HG03457 (cell line): ENCODE data around the gene ZNF319.

ENCODE experiments used
- ATAC-seq: cut with Tn5 transposase; IDR thresholded peaks from one replicate; pipeline ENCODE4 v1.9.1; 2021; ENCODE audit warnings: moderate number of reproducible peaks; ENCODE audit not compliant: unreplicated experiment

Gene ZNF319

GRCh38 chr16:57999971-58000705 is at the start of gene ZNF319:
Gene ZNF319, minus strand, starts transcription at chr16:58000672. Its CDS starts 2,407 bp downstream, at chr16:57998265.
- peak; percentile 16 for ATAC-seq

GRCh38 chr16:58049232-58050185 is 49.0 kb upstream of the ZNF319 start:
- no peak for ATAC-seq

GRCh38 chr16:58048494-58049231 is 48.2 kb upstream of the ZNF319 start:
- ATAC-seq: no peak

DNA sequence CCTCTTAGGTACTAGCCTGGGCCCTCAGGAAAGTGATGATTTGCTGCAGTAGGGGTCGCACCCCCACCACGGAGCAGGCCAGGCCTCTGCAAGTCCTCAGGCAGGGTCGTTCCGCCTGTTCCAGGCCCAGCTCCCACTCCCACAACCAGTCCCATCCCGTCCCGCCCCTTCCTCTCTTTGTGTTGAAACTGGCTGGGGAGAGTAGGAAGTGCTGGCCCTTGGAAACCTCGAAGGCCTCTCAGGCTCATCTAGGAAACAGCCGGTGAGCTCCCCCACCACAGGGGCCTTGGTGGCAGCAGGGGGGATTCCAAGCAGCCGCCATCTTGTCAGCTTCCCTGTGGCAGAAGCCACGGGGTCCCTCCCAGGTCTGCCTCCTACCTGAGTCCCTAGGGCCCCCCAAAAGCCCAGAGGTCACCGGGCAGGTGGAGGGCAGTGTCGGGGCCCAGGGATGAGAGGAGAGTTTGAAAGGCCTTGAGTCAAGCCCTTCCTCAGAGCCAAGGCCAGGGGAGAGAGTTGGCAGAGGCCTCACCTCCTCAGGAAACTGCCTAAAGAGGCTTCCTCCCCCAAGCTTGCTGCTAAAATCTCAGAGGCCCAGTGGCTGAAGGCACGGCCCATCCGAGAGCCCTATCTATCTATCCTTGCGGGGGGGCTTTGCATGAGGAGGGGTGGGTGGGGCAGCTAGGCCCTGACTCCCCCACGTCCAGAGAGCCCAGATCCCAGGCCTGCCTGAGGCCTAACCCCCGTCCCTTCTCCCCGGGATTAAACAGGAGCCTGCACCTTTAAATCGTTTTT is 47.3 kb upstream of the ZNF319 start:
- ATAC-seq: no peak

DNA sequence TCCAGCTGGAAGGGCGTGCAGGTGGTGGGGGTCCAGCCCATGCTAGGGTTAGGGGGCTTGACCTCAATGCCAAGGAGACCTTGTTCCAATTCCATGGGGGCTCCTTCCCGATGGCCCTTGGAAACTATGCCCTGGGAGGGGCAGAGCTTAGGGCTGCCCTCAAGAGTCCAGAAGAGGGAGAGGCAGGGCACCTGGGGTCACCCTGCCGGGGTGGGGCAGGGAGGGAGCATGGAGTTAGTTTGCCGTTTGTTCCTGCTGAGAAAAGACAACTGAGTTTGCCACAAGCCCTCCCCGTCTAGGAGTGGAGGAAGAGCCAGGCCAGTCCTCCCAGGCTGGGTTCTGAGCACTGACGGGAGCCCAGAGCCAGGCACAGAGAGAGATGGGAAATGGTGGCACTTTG is 46.5 kb upstream of the ZNF319 start:
- ATAC-seq: no peak

DNA sequence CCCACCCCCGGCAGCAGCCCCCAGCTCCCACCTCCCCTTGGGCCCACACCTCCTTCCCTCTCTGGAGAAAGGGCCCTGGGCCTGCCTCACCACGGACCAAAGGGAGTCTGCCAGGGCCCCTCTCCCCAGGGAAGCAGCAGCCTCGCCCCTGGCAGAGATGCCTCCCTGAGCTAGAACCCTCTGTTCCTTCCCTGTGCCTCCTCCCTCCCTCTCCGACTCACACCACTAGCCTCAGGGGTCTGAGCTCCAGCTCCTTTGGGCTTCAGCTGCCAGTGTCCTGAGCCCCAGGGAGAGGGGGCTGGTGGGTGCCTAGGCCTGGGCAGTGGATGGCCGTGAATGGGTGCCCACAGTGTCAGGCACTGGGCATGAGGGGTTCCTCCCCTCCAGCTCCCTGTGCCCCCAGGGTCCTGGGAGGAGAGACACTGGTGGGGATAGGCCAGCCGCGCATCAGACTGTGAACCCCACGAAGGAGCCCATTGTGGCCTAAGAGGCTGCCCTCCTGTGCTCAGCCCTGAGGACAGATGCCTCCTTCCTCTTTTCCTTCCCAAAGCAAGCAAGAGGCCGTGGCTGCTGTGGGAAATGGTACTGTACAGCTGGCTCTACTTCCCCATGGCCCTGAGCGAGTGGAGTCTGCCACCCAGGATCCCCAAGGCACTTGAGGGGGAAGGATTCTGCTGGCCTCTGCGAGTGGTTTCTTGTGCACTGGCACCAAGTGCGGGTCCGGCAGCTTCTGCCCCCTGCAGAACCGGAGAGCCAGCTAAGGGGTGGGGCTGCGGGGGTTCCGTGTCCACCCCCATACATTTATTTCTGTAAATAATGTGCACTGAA is 45.8 kb upstream of the ZNF319 start:
- ATAC-seq: no peak

GRCh38 chr16:58045096-58045495 is 44.6 kb upstream of the ZNF319 start:
- ATAC-seq: no peak

DNA sequence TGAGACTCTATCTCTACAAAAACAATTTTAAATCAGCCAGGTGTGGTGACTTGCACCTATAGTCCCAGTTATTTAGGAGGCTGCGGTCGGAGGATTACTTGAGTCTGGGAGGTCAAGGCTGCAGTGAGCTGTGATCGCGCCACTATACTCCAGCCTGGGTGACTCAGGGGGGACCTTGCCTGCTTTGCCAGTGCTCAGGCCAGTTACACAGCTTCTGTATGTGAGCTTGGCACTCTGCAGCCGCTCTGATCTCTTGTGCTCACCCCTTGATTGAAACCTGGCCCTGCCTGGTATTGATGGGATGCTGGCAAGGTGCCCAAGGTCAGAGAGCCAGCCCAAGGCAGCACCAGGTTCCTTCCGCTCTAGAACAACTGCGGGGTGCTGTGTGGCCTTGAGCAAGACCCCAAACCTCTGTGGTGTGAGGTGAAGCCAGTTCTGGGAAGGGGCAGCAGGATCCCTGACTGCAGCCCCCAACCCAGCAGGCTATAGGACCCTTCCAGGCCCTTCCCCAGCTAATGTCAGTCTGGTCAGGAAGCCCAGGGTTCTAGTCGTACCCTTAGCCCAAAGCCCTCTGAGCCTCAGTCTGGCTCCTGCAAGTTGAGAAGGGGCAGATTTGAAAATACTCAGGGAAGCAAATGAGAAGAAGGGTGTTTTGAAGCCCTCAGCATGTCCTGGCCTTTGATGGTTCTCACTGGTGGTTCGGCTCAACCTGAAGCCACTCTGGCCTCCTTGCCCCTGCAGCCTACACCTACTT is 44.0 kb upstream of the ZNF319 start:
- no peak for ATAC-seq

DNA sequence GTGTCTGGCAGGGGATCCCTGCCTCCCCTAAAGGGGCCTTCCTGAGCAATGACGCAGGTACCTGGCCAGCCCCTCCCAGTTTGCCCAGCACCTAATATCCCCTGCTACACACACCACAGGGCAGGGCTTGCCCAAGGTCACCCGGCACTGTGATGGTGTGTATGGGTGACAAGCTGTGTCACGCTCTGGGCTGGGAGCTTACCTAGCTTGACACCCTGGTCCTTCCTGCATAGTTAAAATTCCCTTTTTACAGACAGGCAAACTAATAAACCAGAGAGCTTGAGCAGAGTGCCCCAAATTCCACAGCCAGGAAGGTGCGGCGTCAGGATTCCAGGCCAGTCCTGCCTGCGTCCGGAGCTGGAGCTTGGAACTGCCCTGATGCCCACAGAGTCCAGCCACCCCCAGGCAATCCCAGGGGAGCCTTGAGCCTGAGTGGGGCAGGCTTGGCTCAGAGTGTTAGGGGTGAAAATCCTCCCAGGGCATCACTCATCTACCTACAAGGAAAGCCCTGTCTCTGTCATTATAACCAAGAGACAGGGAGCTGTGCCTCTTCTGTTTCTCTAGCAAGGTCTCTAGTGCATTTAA is 43.2 kb upstream of the ZNF319 start:
- no peak for ATAC-seq

- no peak for ATAC-seq
Observed at GRCh38 chr16:58042886-58043515, 42.5 kb upstream of the ZNF319 start.

GRCh38 chr16:58042001-58042885 is 41.8 kb upstream of the ZNF319 start:
- no peak for ATAC-seq

DNA sequence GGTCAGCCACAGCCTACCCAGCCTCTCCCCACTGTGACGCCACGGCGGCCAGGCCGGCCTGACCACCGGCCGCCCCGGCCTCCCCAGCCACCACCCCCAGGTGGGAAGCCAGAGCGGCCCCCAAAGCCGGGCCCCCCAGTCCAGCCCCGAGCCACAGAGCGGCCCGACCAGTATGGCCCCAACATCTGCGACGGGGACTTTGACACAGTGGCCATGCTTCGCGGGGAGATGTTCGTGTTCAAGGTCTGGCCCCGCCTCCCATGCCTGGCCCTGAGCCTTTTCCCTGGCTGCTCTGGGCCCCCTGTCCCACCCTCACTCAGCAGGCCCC is 41.1 kb upstream of the ZNF319 start:
- no peak for ATAC-seq

GRCh38 chr16:58040945-58041627 is 40.6 kb upstream of the ZNF319 start:
- no peak for ATAC-seq

DNA sequence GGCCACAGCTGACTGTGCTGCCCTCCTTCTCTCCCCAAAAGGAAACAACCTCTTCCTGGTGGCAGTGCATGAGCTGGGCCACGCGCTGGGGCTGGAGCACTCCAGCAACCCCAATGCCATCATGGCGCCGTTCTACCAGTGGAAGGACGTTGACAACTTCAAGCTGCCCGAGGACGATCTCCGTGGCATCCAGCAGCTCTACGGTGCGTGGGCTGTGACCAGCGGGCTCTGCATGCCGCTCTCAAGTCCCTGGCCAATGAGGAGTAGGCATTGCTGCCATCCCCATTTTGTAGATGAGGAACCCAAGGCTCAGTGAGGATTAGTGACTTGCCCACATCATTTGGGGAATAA is 40.0 kb upstream of the ZNF319 start:
- no peak for ATAC-seq

DNA sequence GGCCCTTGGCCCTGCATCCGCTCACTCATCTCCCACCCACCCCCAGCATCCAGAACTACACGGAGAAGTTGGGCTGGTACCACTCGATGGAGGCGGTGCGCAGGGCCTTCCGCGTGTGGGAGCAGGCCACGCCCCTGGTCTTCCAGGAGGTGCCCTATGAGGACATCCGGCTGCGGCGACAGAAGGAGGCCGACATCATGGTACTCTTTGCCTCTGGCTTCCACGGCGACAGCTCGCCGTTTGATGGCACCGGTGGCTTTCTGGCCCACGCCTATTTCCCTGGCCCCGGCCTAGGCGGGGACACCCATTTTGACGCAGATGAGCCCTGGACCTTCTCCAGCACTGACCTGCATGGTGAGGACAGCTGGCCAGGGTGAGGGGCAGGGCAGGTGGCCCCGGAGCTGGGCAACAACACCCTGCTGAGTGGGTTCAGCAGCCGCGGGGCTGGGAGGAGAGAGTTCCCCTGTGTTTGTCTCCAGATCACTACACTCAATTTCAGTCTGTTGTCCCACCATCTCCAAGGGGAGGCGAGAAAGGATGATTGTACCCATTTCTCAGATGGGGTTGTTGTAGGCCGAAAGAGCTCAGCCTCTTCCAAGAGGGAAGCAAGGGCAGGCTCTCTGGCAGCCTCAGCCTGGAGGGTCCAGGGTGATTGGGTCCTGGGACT is 39.5 kb upstream of the ZNF319 start:
- no peak for ATAC-seq

DNA sequence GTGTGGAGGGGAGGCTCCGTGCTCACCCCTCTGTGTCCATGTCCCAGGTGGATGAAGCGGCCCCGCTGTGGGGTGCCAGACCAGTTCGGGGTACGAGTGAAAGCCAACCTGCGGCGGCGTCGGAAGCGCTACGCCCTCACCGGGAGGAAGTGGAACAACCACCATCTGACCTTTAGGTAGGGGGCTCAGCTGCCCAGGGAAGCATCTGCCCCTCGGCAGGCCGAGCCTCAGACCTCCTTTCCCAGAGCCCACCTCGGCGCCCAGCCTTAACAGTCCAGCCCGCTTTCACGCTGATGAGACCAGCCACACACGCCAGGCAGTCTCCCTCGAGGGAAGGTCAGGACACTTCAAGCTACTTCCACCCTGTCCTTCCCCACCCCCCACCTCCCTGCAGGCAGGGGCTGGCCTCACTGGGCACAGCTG is 37.8 kb upstream of the ZNF319 start:
- ATAC-seq: no peak
